ENCODE measurements around the gene MSI2.

DNA sequence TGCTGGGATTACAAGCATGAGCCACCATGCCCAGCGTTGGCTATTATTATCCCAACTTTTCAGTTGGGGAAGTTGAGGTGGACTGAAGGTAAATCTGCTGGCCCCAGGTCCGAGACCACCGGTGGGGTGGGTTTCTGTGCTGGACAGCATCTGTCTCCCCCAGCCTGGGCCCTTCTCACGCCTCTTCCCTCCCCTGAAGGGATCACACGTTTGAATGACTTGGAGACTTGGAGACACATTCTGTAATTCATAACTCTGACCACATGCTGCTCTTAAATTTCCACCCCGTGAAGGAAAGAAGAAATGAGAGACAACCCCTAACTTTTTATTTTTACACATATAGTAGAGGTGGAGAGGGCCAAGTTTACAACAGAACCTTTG is 109.8 kb downstream of the MSI2 start:
- no peak for TF ChIP-seq POLR2A (IDR thresholded peaks at IDR 0.05)
- TF ChIP-seq, protein P1, sequence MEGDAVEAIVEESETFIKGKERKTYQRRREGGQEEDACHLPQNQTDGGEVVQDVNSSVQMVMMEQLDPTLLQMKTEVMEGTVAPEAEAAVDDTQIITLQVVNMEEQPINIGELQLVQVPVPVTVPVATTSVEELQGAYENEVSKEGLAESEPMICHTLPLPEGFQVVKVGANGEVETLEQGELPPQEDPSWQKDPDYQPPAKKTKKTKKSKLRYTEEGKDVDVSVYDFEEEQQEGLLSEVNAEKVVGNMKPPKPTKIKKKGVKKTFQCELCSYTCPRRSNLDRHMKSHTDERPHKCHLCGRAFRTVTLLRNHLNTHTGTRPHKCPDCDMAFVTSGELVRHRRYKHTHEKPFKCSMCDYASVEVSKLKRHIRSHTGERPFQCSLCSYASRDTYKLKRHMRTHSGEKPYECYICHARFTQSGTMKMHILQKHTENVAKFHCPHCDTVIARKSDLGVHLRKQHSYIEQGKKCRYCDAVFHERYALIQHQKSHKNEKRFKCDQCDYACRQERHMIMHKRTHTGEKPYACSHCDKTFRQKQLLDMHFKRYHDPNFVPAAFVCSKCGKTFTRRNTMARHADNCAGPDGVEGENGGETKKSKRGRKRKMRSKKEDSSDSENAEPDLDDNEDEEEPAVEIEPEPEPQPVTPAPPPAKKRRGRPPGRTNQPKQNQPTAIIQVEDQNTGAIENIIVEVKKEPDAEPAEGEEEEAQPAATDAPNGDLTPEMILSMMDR (IDR thresholded peaks at IDR 0.05) = no peak
